CD4-positive, alpha-beta memory T cell (primary cell): ENCODE results near the gene SCAP. TPM values are rescaled to one million over a fixed set of nuclear protein-coding genes. Genes with fewer than 3 reads are reported as not detected.

Experiments
- CTCF ChIA-PET: fragments of 350-600 bp; sonication (Branson Sonifier 250); formaldehyde crosslinking; loops from one replicate; lab custom pipeline; 2021; ENCODE audit warnings: inconsistent platforms; ENCODE audit not compliant: partially characterized antibody; lab: Charles Lee
- POLR2A ChIA-PET: fragments of 350-600 bp; sonication (Branson Sonifier 250); formaldehyde crosslinking; loops from one replicate; lab custom pipeline; 2021; ENCODE audit not compliant: partially characterized antibody; lab: Charles Lee
- DNase-seq, 5 donors: peaks; one replicate each; pipeline versions ENCODE4 v3.0.0 to v3.0.0-alpha.2; 2020 to 2022; ENCODE audit warnings: mixed read lengths in 1 of 5
- H3K27ac ChIP-seq: one replicate; pipeline ENCODE4 v1.7.0; 2013; ENCODE audit warnings: low read depth, low read length
- H3K27me3 ChIP-seq: 2 replicates; pipeline ENCODE4 v1.7.0; 2013; ENCODE audit warnings: mild to moderate bottlenecking, low read length, moderate library complexity; ENCODE audit not compliant: insufficient read depth
- H3K36me3 ChIP-seq: 2 replicates; pipeline ENCODE4 v1.7.0; 2013; ENCODE audit warnings: mild to moderate bottlenecking, low read length, moderate library complexity; ENCODE audit not compliant: insufficient read depth
- H3K4me1 ChIP-seq: 2 replicates; pipeline ENCODE4 v1.7.0; 2013; ENCODE audit warnings: mild to moderate bottlenecking, low read length, moderate library complexity; ENCODE audit not compliant: insufficient read depth
- H3K4me3 ChIP-seq, 2 donors: one replicate each; pipeline ENCODE4 v1.7.0; 2013; ENCODE audit warnings: low read length in 2 of 2, mild to moderate bottlenecking in 1 of 2
- H3K9me3 ChIP-seq, 2 donors: one replicate each; pipeline ENCODE4 v1.7.0; 2013; ENCODE audit warnings: low read length in 2 of 2, control low read depth in 1 of 2; ENCODE audit not compliant: control insufficient read depth in 1 of 2
- H3K27ac Mint-ChIP-seq, 7 donors: one replicate each; pipeline ENCODE4 v1.8.0; 2020 to 2021; ENCODE audit warnings: mixed read lengths in 7 of 7, mild to moderate bottlenecking in 6 of 7, inconsistent platforms in 3 of 7, moderate library complexity in 3 of 7
- H3K27me3 Mint-ChIP-seq, 2 donors: one replicate each; pipeline ENCODE4 v1.8.0; 2020 to 2021; ENCODE audit warnings: mixed read lengths in 2 of 2
- H3K36me3 Mint-ChIP-seq, 2 donors: one replicate each; pipeline ENCODE4 v1.8.0; 2020 to 2021; ENCODE audit warnings: mixed read lengths in 2 of 2, inconsistent platforms in 1 of 2, mild to moderate bottlenecking in 1 of 2
- H3K4me1 Mint-ChIP-seq, 4 donors: one replicate each; pipeline ENCODE4 v1.8.0; 2020 to 2021; ENCODE audit warnings: mixed read lengths in 4 of 4, mild to moderate bottlenecking in 1 of 4
- H3K4me3 Mint-ChIP-seq, 8 donors: one replicate each; pipeline ENCODE4 v1.8.0; 2020 to 2021; ENCODE audit warnings: mixed read lengths in 8 of 8, mild to moderate bottlenecking in 7 of 8, moderate library complexity in 6 of 8, inconsistent platforms in 3 of 8
- H3K9me3 Mint-ChIP-seq, 8 donors: one replicate each; pipeline ENCODE4 v1.8.0; 2020 to 2021; ENCODE audit warnings: mixed read lengths in 8 of 8, mild to moderate bottlenecking in 5 of 8, inconsistent platforms in 3 of 8, moderate library complexity in 1 of 8
- intact Hi-C: fragments of 100-400 bp; cut with micrococcal nuclease; formaldehyde crosslinking; loops from one replicate; pipeline ENCODE4 v1.15.1; 2023
- polyA plus RNA-seq, 2 donors: library from polyadenylated mRNA; unstranded; fragments of 300-500 nt; fragmentation: Illumina TruSeq; gene quantifications; one replicate each; pipeline ENCODE4 v1.2.3, GENCODE V29; 2021
- total RNA-seq, 2 experiments: library from RNA; stranded (reverse); gene quantifications; one replicate each; pipeline ENCODE4 v1.2.3, GENCODE V29; 2021

Gene SCAP
- total and polyA plus RNA-seq, 4 experiments from 2014 or later = 37.7 to 88.1 (median 71.0) TPM

DNA sequence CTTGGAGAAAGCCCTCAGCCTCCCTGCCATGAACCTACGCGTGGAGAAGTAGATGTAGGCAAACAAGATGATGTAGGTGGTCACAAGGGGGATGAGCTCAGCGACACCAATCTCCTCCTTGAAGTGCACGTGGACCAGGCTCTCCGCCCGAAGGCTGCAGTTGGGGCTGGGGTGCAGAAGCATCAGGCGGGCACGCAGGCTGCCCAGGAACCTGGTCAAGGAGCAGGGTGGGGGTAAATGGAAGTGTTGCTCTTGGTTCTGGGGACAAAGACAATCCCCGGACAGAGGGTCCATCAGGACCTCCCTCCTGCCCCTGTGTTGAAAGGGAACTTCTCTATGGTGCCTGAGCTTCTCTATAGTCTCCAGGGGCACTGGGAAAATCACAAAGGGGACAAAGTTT is 49.8 kb downstream of the SCAP start:
- H3K4me3 Mint-ChIP-seq = no peak overlapping the region
- no peaks in the 10 kb centered on the region for H3K9me3 ChIP-seq
- no peaks in the 10 kb centered on the region for H3K27me3 ChIP-seq
- intact Hi-C loops = no loop called here
- H3K36me3 Mint-ChIP-seq = peaks cover 21 to 58% of the 10 kb centered on the region in 2 donors
- H3K4me1 ChIP-seq = peaks cover 13% of the 10 kb centered on the region
- no peaks in the 10 kb centered on the region for H3K27me3 Mint-ChIP-seq
- H3K9me3 Mint-ChIP-seq = no peaks in the 10 kb centered on the region
- peaks cover 29% of the 10 kb centered on the region for H3K36me3 ChIP-seq
- CTCF ChIA-PET = interaction anchor here (0.8 kb wide), 1 partner anchor 87 kb away, joined by 3 read pairs; no protein-coding TSS in a partner anchor
- DNase-seq = no peak
- peaks cover 9 to 19% (median 12%) of the 10 kb centered on the region in 4 donors for H3K4me1 Mint-ChIP-seq
- H3K27ac ChIP-seq = no peak overlapping the region
- H3K4me3 ChIP-seq = no peak overlapping the region
- POLR2A ChIA-PET = no interaction called here
- no peak overlapping the region for H3K27ac Mint-ChIP-seq

- no peaks in the 10 kb centered on the region for H3K9me3 ChIP-seq
- peaks cover 23% of the 10 kb centered on the region for H3K36me3 ChIP-seq
- ChIA-PET POLR2A (no interaction called here), CTCF (interaction anchor here (0.8 kb wide), 1 partner anchor 88 kb away, joined by 3 read pairs; no protein-coding TSS in a partner anchor)
- intact Hi-C loops = no loop called here
- Mint-ChIP-seq H3K4me3 (no peak overlapping the region), H3K4me1 (peaks cover 12 to 21% (median 14%) of the 10 kb centered on the region in 4 donors), H3K27ac (peak overlapping the region in 2 of 7 donors; percentile 8 to 38), H3K27me3 (no peaks in the 10 kb centered on the region), H3K9me3 (no peaks in the 10 kb centered on the region), H3K36me3 (peaks cover 21 to 57% of the 10 kb centered on the region in 2 donors)
- no peak for DNase-seq
- no peak overlapping the region for H3K4me3 ChIP-seq
- no peaks in the 10 kb centered on the region for H3K27me3 ChIP-seq
- H3K4me1 ChIP-seq = peaks cover 18% of the 10 kb centered on the region
- H3K27ac ChIP-seq = no peak overlapping the region
Measured at GRCh38 chr3:47425383-47425778, 50.4 kb downstream of the SCAP start.

DNA sequence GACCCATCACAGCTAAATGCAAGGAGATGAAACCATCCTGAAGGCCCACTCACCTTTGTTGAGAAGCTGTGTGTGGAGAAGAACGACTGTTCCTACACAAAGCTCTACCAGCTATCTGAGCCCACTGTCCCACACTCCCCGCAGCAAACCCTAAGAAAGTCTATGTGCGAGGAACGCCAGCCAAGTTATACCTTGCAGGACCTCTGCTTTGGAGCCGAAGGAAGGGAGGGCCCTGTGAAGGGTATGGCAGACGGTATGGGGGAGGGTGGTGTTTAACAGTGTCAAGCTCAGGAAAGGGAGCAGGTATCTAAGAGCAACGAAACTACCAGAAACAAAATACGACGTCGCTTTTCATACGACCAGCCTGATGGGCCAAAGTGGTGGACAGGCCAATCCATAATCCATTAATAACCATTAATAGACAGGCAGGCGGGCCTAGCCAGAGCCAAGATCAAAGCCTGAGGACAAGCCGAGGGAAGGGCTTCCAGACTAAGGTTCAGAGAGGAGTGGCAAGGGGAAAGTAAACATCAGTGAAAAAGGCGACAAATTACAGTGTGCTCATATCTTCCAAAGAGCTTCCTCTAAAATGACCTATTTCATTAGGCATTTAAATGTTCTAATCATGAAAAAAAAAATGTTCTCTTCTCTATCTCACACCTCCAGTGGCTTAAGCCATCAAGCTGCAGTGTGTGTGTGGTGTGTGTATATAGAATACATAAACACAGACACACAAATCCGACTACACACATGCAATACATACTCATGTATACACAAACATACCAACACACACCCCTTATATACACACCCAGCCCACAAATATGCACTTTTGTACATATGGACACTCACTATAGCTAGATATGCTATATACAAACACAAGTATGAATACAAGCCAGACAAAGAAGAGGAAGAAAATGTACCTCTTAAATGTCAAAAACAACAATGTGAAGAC is 51.0 kb downstream of the SCAP start:
- H3K36me3 Mint-ChIP-seq = peaks cover 14 to 50% of the 10 kb centered on the region in 2 donors
- H3K4me1 ChIP-seq = peaks cover 18% of the 10 kb centered on the region
- no peaks in the 10 kb centered on the region for H3K27me3 ChIP-seq
- H3K4me3 ChIP-seq = no peak overlapping the region
- DNase-seq = no peak
- no peaks in the 10 kb centered on the region for H3K27me3 Mint-ChIP-seq
- H3K9me3 ChIP-seq = no peaks in the 10 kb centered on the region
- H3K36me3 ChIP-seq = peaks cover 22% of the 10 kb centered on the region
- peaks cover 8 to 21% (median 12%) of the 10 kb centered on the region in 4 donors for H3K4me1 Mint-ChIP-seq
- H3K27ac ChIP-seq = no peak overlapping the region
- H3K27ac Mint-ChIP-seq = peak overlapping the region in 4 of 7 donors; percentile 8 to 38 (median 18)
- no peak overlapping the region for H3K4me3 Mint-ChIP-seq
- H3K9me3 Mint-ChIP-seq = no peaks in the 10 kb centered on the region
- CTCF ChIA-PET = interaction anchor here (0.8 kb wide), 1 partner anchor 52 kb away, joined by 4 read pairs; the partner anchor contains the start of gene SCAP
- POLR2A ChIA-PET = interaction anchor here (1.7 kb wide), 1 partner anchor 51 kb away, joined by 4 read pairs; the partner anchor contains the start of gene SCAP
- intact Hi-C loops = no loop called here

GRCh38 chr3:47423548-47424145 is 52.1 kb downstream of the SCAP start:
- Mint-ChIP-seq H3K36me3 (peaks cover 13 to 50% of the 10 kb centered on the region in 2 donors), H3K27ac (peak overlapping the region in 2 of 7 donors; percentile 21 to 42), H3K9me3 (no peaks in the 10 kb centered on the region), H3K27me3 (no peaks in the 10 kb centered on the region), H3K4me1 (peaks cover 8 to 21% (median 12%) of the 10 kb centered on the region in 4 donors), H3K4me3 (no peak overlapping the region)
- intact Hi-C loops = no loop called here
- Histone ChIP-seq H3K9me3 (no peaks in the 10 kb centered on the region), H3K4me1 (peaks cover 18% of the 10 kb centered on the region), H3K27ac (no peak overlapping the region), H3K27me3 (no peaks in the 10 kb centered on the region), H3K36me3 (peaks cover 28% of the 10 kb centered on the region), H3K4me3 (no peak overlapping the region)
- ChIA-PET POLR2A (interaction anchor here (1.4 to 1.7 kb wide), 2 partner anchors 43 to 52 kb away, joined by 3 to 4 read pairs; partner anchors contain the start of genes PTPN23 and SCAP), CTCF (interaction anchor here (1.3 kb wide), 1 partner anchor 12 kb away, joined by 3 read pairs; no protein-coding TSS in a partner anchor)
- no peak for DNase-seq

GRCh38 chr3:47422743-47423142 is 53.0 kb downstream of the SCAP start:
- no peak overlapping the region for H3K27ac ChIP-seq
- peaks cover 8 to 21% (median 12%) of the 10 kb centered on the region in 4 donors for H3K4me1 Mint-ChIP-seq
- peaks cover 18% of the 10 kb centered on the region for H3K4me1 ChIP-seq
- ChIA-PET POLR2A (interaction anchor here (1.4 to 1.7 kb wide), 2 partner anchors 42 to 53 kb away, joined by 3 to 4 read pairs; partner anchors contain the start of genes PTPN23 and SCAP), CTCF (interaction anchor here (1.3 to 4.7 kb wide), 2 partner anchors 11 to 54 kb away, joined by 3 to 69 read pairs; partner anchors contain the start of gene SCAP)
- no peaks in the 10 kb centered on the region for H3K9me3 ChIP-seq
- peaks cover 24% of the 10 kb centered on the region for H3K36me3 ChIP-seq
- no peaks in the 10 kb centered on the region for H3K27me3 ChIP-seq
- H3K27ac Mint-ChIP-seq = peak overlapping the region in 4 of 7 donors; percentile 75 to 86 (median 78)
- H3K36me3 Mint-ChIP-seq = peaks cover 9 to 43% of the 10 kb centered on the region in 2 donors
- DNase-seq = no peak
- H3K9me3 Mint-ChIP-seq = no peaks in the 10 kb centered on the region
- intact Hi-C loops = no loop called here
- H3K27me3 Mint-ChIP-seq = no peaks in the 10 kb centered on the region
- no peak overlapping the region for H3K4me3 Mint-ChIP-seq
- H3K4me3 ChIP-seq = no peak overlapping the region

DNA sequence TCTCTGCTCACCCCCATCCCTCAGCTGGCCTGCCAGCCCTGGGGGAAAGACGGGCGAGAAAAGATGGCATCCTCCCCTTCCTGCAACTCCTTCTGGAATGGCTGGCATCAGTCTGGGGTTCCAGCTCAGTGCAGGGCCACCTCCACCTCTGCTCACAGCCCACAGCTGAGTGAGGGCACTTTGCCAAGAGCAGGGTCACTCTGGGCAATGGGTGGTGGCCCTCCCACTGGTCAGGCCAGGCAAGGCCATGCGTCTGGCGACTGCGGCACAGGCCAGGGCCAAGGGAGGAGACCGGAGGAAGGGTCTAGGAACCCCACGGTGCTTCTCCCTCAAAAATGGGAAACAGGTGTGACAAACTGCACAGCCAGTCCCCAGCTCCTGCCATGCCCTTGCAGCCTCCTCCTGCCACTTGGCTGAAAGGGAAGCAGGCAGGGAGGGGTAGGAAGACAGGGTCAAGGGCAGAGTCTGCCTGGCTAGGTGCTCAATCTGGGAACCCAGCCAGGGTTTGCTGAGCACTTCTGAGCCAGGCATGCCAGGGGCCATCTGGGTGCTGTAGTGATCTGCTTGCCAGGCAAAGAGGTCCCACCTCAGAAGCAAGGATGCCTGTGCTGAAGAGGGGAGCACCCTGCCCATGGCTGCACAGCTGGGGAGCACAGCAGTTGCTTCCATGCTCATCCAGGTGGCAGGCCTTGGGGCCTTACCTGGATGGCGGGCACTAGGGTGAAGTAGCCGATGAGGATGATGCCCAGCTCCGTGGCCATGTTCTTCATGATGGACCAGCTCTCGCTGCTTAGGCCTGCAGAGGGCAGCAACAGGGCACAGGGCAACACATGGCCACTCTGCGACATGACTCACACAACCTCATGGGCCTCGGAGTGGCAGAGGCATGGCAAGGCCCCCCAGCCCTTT is 53.7 kb downstream of the SCAP start:
- CTCF ChIA-PET = interaction anchor here (0.6 to 4.7 kb wide), 23 partner anchors 8 to 402 kb away, joined by 3 to 69 read pairs (median 4); partner anchors contain the start of genes ELP6, PTPN23 and SCAP
- Histone ChIP-seq H3K27me3 (no peaks in the 10 kb centered on the region), H3K27ac (peak overlapping the region; percentile 69), H3K9me3 (no peaks in the 10 kb centered on the region), H3K4me1 (peaks cover 18% of the 10 kb centered on the region), H3K36me3 (peaks cover 17% of the 10 kb centered on the region), H3K4me3 (no peak overlapping the region)
- intact Hi-C loops = loop anchor here (1.0 to 2.0 kb wide), 4 partner anchors 41 to 367 kb away; partner anchors contain the start of genes ELP6 and PTPN23
- H3K4me1 Mint-ChIP-seq = peaks cover 8 to 21% (median 12%) of the 10 kb centered on the region in 4 donors
- H3K36me3 Mint-ChIP-seq = peaks cover 9 to 40% of the 10 kb centered on the region in 2 donors
- no peaks in the 10 kb centered on the region for H3K9me3 Mint-ChIP-seq
- H3K4me3 Mint-ChIP-seq = peak overlapping the region in 1 of 8 donors; percentile 77
- DNase-seq = no peak
- H3K27me3 Mint-ChIP-seq = no peaks in the 10 kb centered on the region
- POLR2A ChIA-PET = interaction anchor here (1.3 to 3.1 kb wide), 4 partner anchors 17 to 92 kb away, joined by 3 to 27 read pairs (median 6); partner anchors contain the start of genes ELP6, PTPN23 and SCAP
- peak overlapping the region; percentile 98 to 99 (median 99) for H3K27ac Mint-ChIP-seq
